Measurements from ENCODE around the gene LGALS3. TPM values are rescaled to one million over a fixed set of nuclear protein-coding genes. Genes with fewer than 3 reads are reported as not detected.

LGALS3 gene
- total and polyA plus RNA-seq, 2 donors from 2014 or later = 235 to 241 TPM

- Histone ChIP-seq H3K27ac (ENCODE audit: low read depth in 2 of 2, low read length in 2 of 2) (no peak overlapping the region), H3K4me3 (ENCODE audit: low read length in 3 of 3) (no peak overlapping the region), H3K27me3 (ENCODE audit: control insufficient read depth, insufficient read depth, low read length) (no peaks in the 10 kb centered on the region), H3K9me3 (ENCODE audit: control insufficient read depth in 2 of 3, insufficient read depth in 1 of 3, low read length in 3 of 3) (no peaks in the 10 kb centered on the region), H3K36me3 (ENCODE audit: control insufficient read depth in 2 of 3, insufficient read depth in 3 of 3, low read length in 3 of 3) (no peaks in the 10 kb centered on the region), H3K9ac (ENCODE audit: low read length in 3 of 3) (no peak overlapping the region), H3K4me1 (ENCODE audit: control insufficient read depth in 2 of 3, insufficient read depth in 2 of 3, low read depth in 1 of 3, low read length in 3 of 3) (no peaks in the 10 kb centered on the region)
- no peak for DNase-seq
- no peak for FAIRE-seq
- intact Hi-C loops (cut with DNase I) = no loop called here
- no peak for TF ChIP-seq CTCF (IDR thresholded peaks at IDR 0.05; ENCODE audit: borderline replicate concordance, extremely low read depth, insufficient read depth)
Measured at GRCh38 chr14:55180006-55180405, 51.0 kb downstream of the LGALS3 start.

GRCh38 chr14:55180434-55180833, 51.4 kb downstream of the LGALS3 start:
- no peak for FAIRE-seq
- Histone ChIP-seq H3K27ac (ENCODE audit: low read depth in 2 of 2, low read length in 2 of 2) (no peak overlapping the region), H3K9me3 (ENCODE audit: control insufficient read depth in 2 of 3, insufficient read depth in 1 of 3, low read length in 3 of 3) (no peaks in the 10 kb centered on the region), H3K4me3 (ENCODE audit: low read length in 3 of 3) (no peak overlapping the region), H3K27me3 (ENCODE audit: control insufficient read depth, insufficient read depth, low read length) (no peaks in the 10 kb centered on the region), H3K9ac (ENCODE audit: low read length in 3 of 3) (no peak overlapping the region), H3K4me1 (ENCODE audit: control insufficient read depth in 2 of 3, insufficient read depth in 2 of 3, low read depth in 1 of 3, low read length in 3 of 3) (no peaks in the 10 kb centered on the region), H3K36me3 (ENCODE audit: control insufficient read depth in 2 of 3, insufficient read depth in 3 of 3, low read length in 3 of 3) (no peaks in the 10 kb centered on the region)
- TF ChIP-seq CTCF (IDR thresholded peaks at IDR 0.05; ENCODE audit: borderline replicate concordance, extremely low read depth, insufficient read depth) = no peak
- intact Hi-C loops (cut with DNase I) = no loop called here
- DNase-seq = no peak

GRCh38 chr14:55188686-55189295, 59.7 kb downstream of the LGALS3 start:
- Histone ChIP-seq H3K36me3 (ENCODE audit: control insufficient read depth in 2 of 3, insufficient read depth in 3 of 3, low read length in 3 of 3) (no peaks in the 10 kb centered on the region), H3K4me1 (ENCODE audit: control insufficient read depth in 2 of 3, insufficient read depth in 2 of 3, low read depth in 1 of 3, low read length in 3 of 3) (peaks cover 0 to 3% (median 0%) of the 10 kb centered on the region in 3 donors), H3K9me3 (ENCODE audit: control insufficient read depth in 2 of 3, insufficient read depth in 1 of 3, low read length in 3 of 3) (no peaks in the 10 kb centered on the region), H3K9ac (ENCODE audit: low read length in 3 of 3) (no peak overlapping the region), H3K27ac (ENCODE audit: low read depth in 2 of 2, low read length in 2 of 2) (no peak overlapping the region), H3K4me3 (ENCODE audit: low read length in 3 of 3) (no peak overlapping the region), H3K27me3 (ENCODE audit: control insufficient read depth, insufficient read depth, low read length) (no peaks in the 10 kb centered on the region)
- intact Hi-C loops (cut with DNase I) = no loop called here
- DNase-seq (no peak), FAIRE-seq (no peak)
- TF ChIP-seq CTCF (IDR thresholded peaks at IDR 0.05; ENCODE audit: borderline replicate concordance, extremely low read depth, insufficient read depth) = no peak

GRCh38 chr14:55190906-55191202, 61.8 kb downstream of the LGALS3 start:
- FAIRE-seq = no peak
- Histone ChIP-seq H3K27me3 (ENCODE audit: control insufficient read depth, insufficient read depth, low read length) (no peaks in the 10 kb centered on the region), H3K4me1 (ENCODE audit: control insufficient read depth in 2 of 3, insufficient read depth in 2 of 3, low read depth in 1 of 3, low read length in 3 of 3) (peaks cover 0 to 3% (median 0%) of the 10 kb centered on the region in 3 donors), H3K36me3 (ENCODE audit: control insufficient read depth in 2 of 3, insufficient read depth in 3 of 3, low read length in 3 of 3) (no peaks in the 10 kb centered on the region), H3K9ac (ENCODE audit: low read length in 3 of 3) (peak overlapping the region in 1 of 3 donors; percentile 81), H3K9me3 (ENCODE audit: control insufficient read depth in 2 of 3, insufficient read depth in 1 of 3, low read length in 3 of 3) (no peaks in the 10 kb centered on the region), H3K27ac (ENCODE audit: low read depth in 2 of 2, low read length in 2 of 2) (no peak overlapping the region), H3K4me3 (ENCODE audit: low read length in 3 of 3) (peak overlapping the region; percentile 66 to 91 (median 69))
- intact Hi-C loops (cut with DNase I) = no loop called here
- no peak for TF ChIP-seq CTCF (IDR thresholded peaks at IDR 0.05; ENCODE audit: borderline replicate concordance, extremely low read depth, insufficient read depth)
- no peak for DNase-seq
